K562 (cell line): ENCODE data around the gene GNB2. TPM values are rescaled to one million over a fixed set of nuclear protein-coding genes. Genes with fewer than 3 reads are reported as not detected.

Source experiments
- ATAC-seq: fragments of 200-7000 bp; cut with Tn5 transposase; 3 replicates; pipeline ENCODE4 v1.9.1; 2020; ENCODE audit warnings: moderate library complexity
- BruUV-seq: library from RNA; stranded (reverse); fragments of 400-500 nt; replicated peaks from 2 replicates; lab custom pipeline; 2021; lab: Mats Ljungman, UMichigan
- CTCF ChIA-PET: fragments of 300-600 bp; formaldehyde crosslinking; extraction: SDS; loops from one replicate; lab custom pipeline; 2021; ENCODE audit warnings: low intra/inter-chr PET ratio; lab: Yijun Ruan, JAX
- POLR2A ChIA-PET: fragments of 300-600, 350-650 bp; sonication (Branson Sonifier 250); formaldehyde crosslinking; extraction: SDS; loops from one replicate; lab custom pipeline; 2021; ENCODE audit warnings: antibody characterized with exemption, inconsistent platforms; lab: Yijun Ruan, JAX
- DNase-seq, 4 experiments: peaks; one replicate each; pipeline versions ENCODE4 v3.0.0 to v3.0.0-alpha.2; 2011 to 2018; ENCODE audit warnings: low spot score in 3 of 4, mixed read lengths in 3 of 4; ENCODE audit errors: extremely low read depth in 1 of 4
- FAIRE-seq: peaks from 2 replicates; lab custom pipeline; 2011; peaks lifted over from hg19 to GRCh38; lab: Jason Lieb, UNC
- H2AFZ ChIP-seq: 2 replicates; pipeline ENCODE4 v1.6.0; 2011; ENCODE audit warnings: low read depth, low read length, control low read depth, inconsistent platforms
- H3K27ac ChIP-seq: fragments of 200-600 bp; 3 replicates; pipeline ENCODE4 v1.8.0; 2011; ENCODE audit warnings: low read depth, mild to moderate bottlenecking, control low read depth, inconsistent platforms, low read length, moderate library complexity, mixed read lengths; ENCODE audit errors: extremely low read depth
- H3K27me3 ChIP-seq, 2 experiments: fragments of 300-600 bp in 1 of 2; 2 replicates in 1 of 2; 3 replicates in 1 of 2; pipeline versions ENCODE4 v1.6.0 to v1.8.0; 2011; ENCODE audit warnings: inconsistent platforms in 2 of 2, low read length in 2 of 2, mild to moderate bottlenecking in 1 of 2, mixed read lengths in 1 of 2, moderate library complexity in 1 of 2; ENCODE audit not compliant: control insufficient read depth in 2 of 2, insufficient read depth in 2 of 2
- H3K36me3 ChIP-seq: fragments of 300-600 bp; 3 replicates; pipeline ENCODE4 v1.8.0; 2011; ENCODE audit warnings: mild to moderate bottlenecking, low read length, inconsistent platforms; ENCODE audit not compliant: control insufficient read depth, insufficient read depth
- H3K4me1 ChIP-seq, 2 experiments: fragments of 200-600 bp in 1 of 2; replicated peaks in 1 of 2; 2 replicates in 1 of 2; 3 replicates in 1 of 2; pipeline versions ENCODE4 v1.5.1 to v1.8.0; 2011; ENCODE audit warnings: inconsistent platforms in 2 of 2, low read length in 2 of 2, mild to moderate bottlenecking in 1 of 2, mixed read lengths in 1 of 2, moderate library complexity in 1 of 2; ENCODE audit not compliant: control insufficient read depth in 2 of 2, insufficient read depth in 2 of 2
- H3K4me2 ChIP-seq: 2 replicates; pipeline ENCODE4 v1.6.1; 2011; ENCODE audit warnings: low read length, control low read depth, inconsistent platforms, mixed read lengths; ENCODE audit not compliant: insufficient read depth
- H3K4me3 ChIP-seq: fragments of 200-600 bp; sonication (generic), shearing (Covaris generic); 2 replicates; pipeline ENCODE4 v1.5.1; 2016; ENCODE audit warnings: control low read depth, inconsistent platforms
- H3K79me2 ChIP-seq: fragments of 200-600 bp; 3 replicates; pipeline ENCODE4 v1.8.0; 2011; ENCODE audit warnings: low read length, inconsistent platforms; ENCODE audit not compliant: control insufficient read depth, insufficient read depth
- H3K9ac ChIP-seq, 2 experiments: 2 replicates each; pipeline versions ENCODE4 v1.6.0 to v1.6.1; 2011; ENCODE audit warnings: low read depth in 2 of 2, low read length in 2 of 2, control low read depth in 1 of 2, inconsistent platforms in 1 of 2, mild to moderate bottlenecking in 1 of 2, mixed read lengths in 1 of 2; ENCODE audit not compliant: insufficient read depth in 1 of 2
- H3K9me1 ChIP-seq: one replicate; pipeline ENCODE4 v1.6.0; 2011; ENCODE audit warnings: inconsistent platforms, mild to moderate bottlenecking, low read length, moderate library complexity; ENCODE audit not compliant: control insufficient read depth, insufficient read depth
- H3K9me3 ChIP-seq: replicated peaks from 2 replicates; pipeline ENCODE4 v1.5.1; 2011; ENCODE audit warnings: low read depth, low read length, inconsistent platforms; ENCODE audit not compliant: control insufficient read depth, insufficient read depth
- H4K20me1 ChIP-seq: replicated peaks from 2 replicates; pipeline ENCODE4 v1.6.1; 2011; ENCODE audit warnings: low read length, inconsistent platforms, mixed read lengths; ENCODE audit not compliant: control insufficient read depth, insufficient read depth
- CBX5 ChIP-seq: IDR thresholded peaks from 2 replicates; pipeline ENCODE4 v1.6.1; 2014; ENCODE audit warnings: low read depth, borderline replicate concordance
- E2F6 ChIP-seq, 2 experiments: IDR thresholded peaks; 2 replicates each; pipeline ENCODE4 v1.6.1; 2011; ENCODE audit warnings: borderline replicate concordance in 1 of 2, control low read depth in 1 of 2, low read depth in 1 of 2, low read length in 1 of 2, mild to moderate bottlenecking in 1 of 2, mixed read lengths in 1 of 2, moderate library complexity in 1 of 2; ENCODE audit not compliant: insufficient read depth in 1 of 2, insufficient read length in 1 of 2, poor library complexity in 1 of 2, severe bottlenecking in 1 of 2; ENCODE audit errors: extremely low read depth in 1 of 2
- EGR1 ChIP-seq: fragments of 450-650 bp; conservative IDR thresholded peaks from 2 replicates; pipeline ENCODE4 v1.6.1; 2017; ENCODE audit warnings: mild to moderate bottlenecking
- GABPB1 ChIP-seq: sonication (generic); formaldehyde crosslinking; IDR thresholded peaks from 2 replicates; pipeline ENCODE4 v1.8.0; 2022; ENCODE audit warnings: mild to moderate bottlenecking, missing genetic modification reagents
- HINFP ChIP-seq: fragments of 450-650 bp; conservative IDR thresholded peaks from 2 replicates; pipeline ENCODE4 v1.6.1; 2016; ENCODE audit warnings: missing genetic modification characterization, low read depth, mild to moderate bottlenecking, control low read depth, missing compliant biosample characterization
- PREB ChIP-seq: sonication (generic); formaldehyde crosslinking; IDR thresholded peaks from 2 replicates; pipeline ENCODE4 v1.8.1; 2023; ENCODE audit warnings: mild to moderate bottlenecking, missing genetic modification reagents
- RBBP5 ChIP-seq: fragments of 200-600 bp; sonication (generic); IDR thresholded peaks from 2 replicates; pipeline ENCODE4 v1.6.1; 2012; ENCODE audit warnings: borderline replicate concordance, mild to moderate bottlenecking, low read length, control low read depth, inconsistent platforms; ENCODE audit not compliant: insufficient read depth, poor library complexity, severe bottlenecking
- SREBF1 ChIP-seq: fragments of 150-350 bp; IDR thresholded peaks from 2 replicates; pipeline ENCODE4 v1.6.1; 2014; ENCODE audit warnings: antibody characterized with exemption, low read depth, low read length, borderline replicate concordance
- TAF9B ChIP-seq: fragments of 450-650 bp; IDR thresholded peaks from 2 replicates; pipeline ENCODE4 v1.6.1; 2018; ENCODE audit warnings: mild to moderate bottlenecking; ENCODE audit not compliant: partially characterized antibody
- ZKSCAN1 ChIP-seq: fragments of 150-350 bp; IDR thresholded peaks from 2 replicates; pipeline ENCODE4 v1.6.1; 2016; ENCODE audit warnings: low read depth, low read length
- WGBS: fragments of 100-300 bp; shearing (Covaris generic); methylation state at CpG from one replicate; pipeline ENCODE4 v1.1.6; 2016; ENCODE audit warnings: low coverage, mixed read lengths; ENCODE audit not compliant: insufficient coverage; ENCODE audit errors: missing lambda C conversion rate; 5-methylcytosine and 5-hydroxymethylcytosine counted together
- in situ Hi-C: fragments of 300-500 bp; cut with MboI; formaldehyde crosslinking; loops from 4 replicates; pipeline ENCODE4 v1.15.0; 2018; ENCODE audit warnings: inconsistent platforms, mixed read lengths
- intact Hi-C: fragments of 100-400 bp; cut with micrococcal nuclease; formaldehyde crosslinking; loops from 2 replicates; pipeline ENCODE4 v1.14.2; 2022
- polyA plus RNA-seq, 8 experiments: library from polyadenylated mRNA; depleted of rRNA in 4 of 8; stranded (reverse) in 5 of 8; unstranded in 3 of 8; fragments of >200 nt; fragmentation: Nextera tagmentation in 2 of 8; fragmentation: Illumina TruSeq in 1 of 8; extraction: Ambion mirVana in 2 of 8; extraction: Trizol in 1 of 8; gene quantifications; 2 replicates each; pipeline versions ENCODE4 v1.2.1 to v1.2.3, GENCODE V29; 2011 to 2014; ENCODE audit warnings: inconsistent platforms in 1 of 8, missing spikeins in 1 of 8
- total RNA-seq, 7 experiments: library from RNA; depleted of rRNA in 6 of 7; stranded (reverse); fragments of >200 nt in 6 of 7; fragmentation: Illumina TruSeq in 2 of 7; extraction: Trizol in 2 of 7; gene quantifications; 2 replicates each; pipeline versions ENCODE4 v1.2.1 to v1.2.3, GENCODE V29; 2011 to 2021; ENCODE audit warnings: low replicate concordance in 1 of 7
- TF ChIP-seq, protein P1 (sequence below), 3 experiments: fragments of 200-800 bp in 1 of 3; fragments of 250-450 bp in 1 of 3; fragments of 450-650 bp in 1 of 3; sonication (Bioruptor Pico) in 1 of 3; sonication (Bioruptor generic) in 1 of 3; formaldehyde crosslinking in 1 of 3; IDR thresholded peaks; 2 replicates each; pipeline versions ENCODE4 v1.6.1 to v1.8.0; 2016 to 2022; ENCODE audit warnings: mild to moderate bottlenecking in 2 of 3, missing genetic modification characterization in 2 of 3, missing compliant biosample characterization in 1 of 3, moderate library complexity in 1 of 3

GNB2 gene
- total and polyA plus RNA-seq, 9 of the 15 experiments (the other 6 are each of a cell fraction or from before 2014, with no cell fraction given), result 0.65 to 320 (median 104) TPM

DNA sequence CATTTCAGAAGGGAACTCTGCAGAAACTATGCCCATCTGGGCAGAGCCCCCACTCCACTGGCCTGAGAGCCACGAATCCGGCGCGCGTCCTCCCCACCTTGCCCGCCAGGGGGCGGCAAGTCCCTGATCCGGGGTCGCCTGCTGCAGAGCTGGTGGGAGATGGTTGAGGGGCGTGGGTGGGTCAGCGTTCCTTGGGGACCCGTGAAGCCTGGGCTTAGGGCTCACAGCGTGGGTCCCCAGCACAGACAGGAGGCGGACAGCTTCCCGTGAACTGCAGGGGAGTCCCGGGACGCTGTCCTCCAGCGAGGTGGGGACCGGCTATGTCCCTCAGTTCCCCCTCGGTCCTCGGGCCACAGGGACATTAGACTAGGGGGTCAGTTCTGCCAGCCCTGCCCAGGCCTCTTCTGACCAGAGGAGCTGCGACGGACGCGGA, 31.8 kb downstream of the GNB2 start:
- peaks cover 5 to 7% of the 10 kb centered on the region in 2 experiments; a peak in 2 of 5 replicates for H3K27me3 ChIP-seq
- intact Hi-C loops (loop anchor here (1.0 to 5.0 kb wide), 3 partner anchors 20 to 147 kb away; partner anchors contain the start of gene SLC12A9), in situ Hi-C loops (loop anchor here (5.0 kb wide), 1 partner anchor 147 kb away; the partner anchor contains the start of gene SLC12A9)
- peak overlapping the region; percentile 98 for H3K4me2 ChIP-seq
- CTCF ChIA-PET, result interaction anchor here (0.6 to 2.4 kb wide), 6 partner anchors 11 to 354 kb away, joined by 3 to 22 read pairs (median 6); partner anchors contain the start of genes GIGYF1 and SLC12A9
- H3K9me3 ChIP-seq, result no peaks in the 10 kb centered on the region
- 0 out of 2 replicates have a peak, but pooled peaks cover 4% of the 10 kb centered on the region for H4K20me1 ChIP-seq
- peaks cover 25% of the 10 kb centered on the region for H3K79me2 ChIP-seq
- ATAC-seq (peak; percentile 81), DNase-seq (peak; percentile 89 to 91 (median 90)), FAIRE-seq (peak; percentile 69)
- H3K36me3 ChIP-seq, result peaks cover 22% of the 10 kb centered on the region
- under 1% methylated on average over 25 of the region's 25 CpGs for WGBS
- peak overlapping the region; percentile 66 for H3K4me3 ChIP-seq
- H2AFZ ChIP-seq, result peak overlapping the region; percentile 96
- BruUV-seq, result TSS peak; percentile 96
- peaks cover 6 to 27% of the 10 kb centered on the region in 2 experiments; a peak in 4 of 5 replicates for H3K4me1 ChIP-seq
- H3K9ac ChIP-seq, result peak overlapping the region; percentile 83 to 96
- POLR2A ChIA-PET, result interaction anchor here (0.5 to 2.8 kb wide), 28 partner anchors 8 to 1187 kb away, joined by 3 to 11 read pairs (median 4); partner anchors contain the start of genes GNB2, MOSPD3, SLC12A9 and ZCWPW1
- no peaks in the 10 kb centered on the region for H3K9me1 ChIP-seq
- peak overlapping the region; percentile 83 for H3K27ac ChIP-seq
- TF ChIP-seq, protein P1, sequence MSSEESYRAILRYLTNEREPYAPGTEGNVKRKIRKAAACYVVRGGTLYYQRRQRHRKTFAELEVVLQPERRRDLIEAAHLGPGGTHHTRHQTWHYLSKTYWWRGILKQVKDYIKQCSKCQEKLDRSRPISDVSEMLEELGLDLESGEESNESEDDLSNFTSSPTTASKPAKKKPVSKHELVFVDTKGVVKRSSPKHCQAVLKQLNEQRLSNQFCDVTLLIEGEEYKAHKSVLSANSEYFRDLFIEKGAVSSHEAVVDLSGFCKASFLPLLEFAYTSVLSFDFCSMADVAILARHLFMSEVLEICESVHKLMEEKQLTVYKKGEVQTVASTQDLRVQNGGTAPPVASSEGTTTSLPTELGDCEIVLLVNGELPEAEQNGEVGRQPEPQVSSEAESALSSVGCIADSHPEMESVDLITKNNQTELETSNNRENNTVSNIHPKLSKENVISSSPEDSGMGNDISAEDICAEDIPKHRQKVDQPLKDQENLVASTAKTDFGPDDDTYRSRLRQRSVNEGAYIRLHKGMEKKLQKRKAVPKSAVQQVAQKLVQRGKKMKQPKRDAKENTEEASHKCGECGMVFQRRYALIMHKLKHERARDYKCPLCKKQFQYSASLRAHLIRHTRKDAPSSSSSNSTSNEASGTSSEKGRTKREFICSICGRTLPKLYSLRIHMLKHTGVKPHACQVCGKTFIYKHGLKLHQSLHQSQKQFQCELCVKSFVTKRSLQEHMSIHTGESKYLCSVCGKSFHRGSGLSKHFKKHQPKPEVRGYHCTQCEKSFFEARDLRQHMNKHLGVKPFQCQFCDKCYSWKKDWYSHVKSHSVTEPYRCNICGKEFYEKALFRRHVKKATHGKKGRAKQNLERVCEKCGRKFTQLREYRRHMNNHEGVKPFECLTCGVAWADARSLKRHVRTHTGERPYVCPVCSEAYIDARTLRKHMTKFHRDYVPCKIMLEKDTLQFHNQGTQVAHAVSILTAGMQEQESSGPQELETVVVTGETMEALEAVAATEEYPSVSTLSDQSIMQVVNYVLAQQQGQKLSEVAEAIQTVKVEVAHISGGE (CRISPR knock-in tag; IDR thresholded peaks at IDR 0.05), result 0 out of 6 replicates have a peak, but pooled peaks of 1 of the 3 experiments have one; percentile 44
- TF ChIP-seq TAF9B (no peak), PREB (peak; percentile 96), SREBF1 (no peak), ZKSCAN1 (0 out of 2 replicates have a peak, but pooled peaks have one; percentile 9), CBX5 (peak; percentile 67; the same call in 1 of the 2 replicates), HINFP (0 out of 2 replicates have a peak, but pooled peaks have one; percentile 41), GABPB1 (0 out of 2 replicates have a peak, but pooled peaks have one; percentile 35), E2F6 (IDR thresholded peaks at IDR 0.05; ENCODE audit: borderline replicate concordance in 1 of 2, extremely low read depth in 1 of 2, insufficient read depth in 1 of 2, insufficient read length in 1 of 2, low read depth in 1 of 2, low read length in 1 of 2, poor library complexity in 1 of 2, severe bottlenecking in 1 of 2) (peak in 1 of 2 experiments; percentile 70), EGR1 (peak; percentile 94), RBBP5 (peak; percentile 39)
